ENCODE data around the gene POC5.
"Not testable (repeated sequence)": the region's sequence is repeated elsewhere in the genome, so short reads cannot be mapped to it uniquely, and the experiment has no call there.

Gene POC5

GRCh38 chr5:75706016-75706415 lies 11.2 kb downstream of the POC5 start:
- TF ChIP-seq SPI1 (IDR thresholded peaks at IDR 0.05; ENCODE audit: borderline replicate concordance, low read depth): no peak
- no peak for TF ChIP-seq REST (IDR thresholded peaks at IDR 0.05; ENCODE audit: insufficient replicate concordance, low read depth)
- TF ChIP-seq CTCF (IDR thresholded peaks at IDR 0.05; ENCODE audit: insufficient read depth, low read length): no peak
- H3K27ac ChIP-seq (replicated peaks): no peak overlapping the region
- H3K27me3 ChIP-seq (ENCODE audit: insufficient read depth, poor library complexity, severe bottlenecking): no peaks in the 10 kb centered on the region
- no peak for DNase-seq (ENCODE audit: low read depth in 1 of 2, low spot score in 1 of 2)
- no peak overlapping the region for H3K4me3 ChIP-seq (replicated peaks; ENCODE audit: insufficient read depth, low read length)

GRCh38 chr5:75701856-75702255 lies 15.4 kb downstream of the POC5 start:
- TF ChIP-seq GABPA (IDR thresholded peaks at IDR 0.05; ENCODE audit: low read depth) (no peak), CTCF (IDR thresholded peaks at IDR 0.05; ENCODE audit: insufficient read depth, low read length) (no peak), SPI1 (IDR thresholded peaks at IDR 0.05; ENCODE audit: borderline replicate concordance, low read depth) (no peak), REST (IDR thresholded peaks at IDR 0.05; ENCODE audit: insufficient replicate concordance, low read depth) (no peak), POLR2AphosphoS5 (IDR thresholded peaks at IDR 0.05; ENCODE audit: low read depth) (no peak)
- no peak for DNase-seq (ENCODE audit: low read depth in 1 of 2, low spot score in 1 of 2)
- Histone ChIP-seq H3K27me3 (ENCODE audit: insufficient read depth, poor library complexity, severe bottlenecking) (no peaks in the 10 kb centered on the region), H3K27ac (replicated peaks) (no peak overlapping the region), H3K4me3 (replicated peaks; ENCODE audit: insufficient read depth, low read length) (no peak overlapping the region)

GRCh38 chr5:75695472-75696351 lies 21.5 kb downstream of the POC5 start:
- H3K27me3 ChIP-seq (ENCODE audit: insufficient read depth, poor library complexity, severe bottlenecking); H3K4me3 ChIP-seq (replicated peaks; ENCODE audit: insufficient read depth, low read length); DNase-seq (ENCODE audit: low read depth in 1 of 2, low spot score in 1 of 2); H3K27ac ChIP-seq (replicated peaks): not testable (repeated sequence)

GRCh38 chr5:75694781-75695180 lies 22.5 kb downstream of the POC5 start:
- Histone ChIP-seq H3K27me3 (ENCODE audit: insufficient read depth, poor library complexity, severe bottlenecking) (no peaks in the 10 kb centered on the region), H3K27ac (replicated peaks) (no peak overlapping the region), H3K4me3 (replicated peaks; ENCODE audit: insufficient read depth, low read length) (no peak overlapping the region)
- TF ChIP-seq REST (IDR thresholded peaks at IDR 0.05; ENCODE audit: insufficient replicate concordance, low read depth): no peak
- no peak for TF ChIP-seq CTCF (IDR thresholded peaks at IDR 0.05; ENCODE audit: insufficient read depth, low read length)
- TF ChIP-seq POLR2AphosphoS5 (IDR thresholded peaks at IDR 0.05; ENCODE audit: low read depth): no peak
- no peak for TF ChIP-seq GABPA (IDR thresholded peaks at IDR 0.05; ENCODE audit: low read depth)
- TF ChIP-seq SPI1 (IDR thresholded peaks at IDR 0.05; ENCODE audit: borderline replicate concordance, low read depth): no peak
- DNase-seq (ENCODE audit: low read depth in 1 of 2, low spot score in 1 of 2): no peak
